UCSD-AML1 (cell line): ENCODE results near the gene SV2C.
A peak's percentile ranks its signal among the peaks of the same experiment; 100 is the strongest.
"Not testable (repeated sequence)": the region's sequence is repeated elsewhere in the genome, so short reads cannot be mapped to it uniquely, and the experiment has no call there.

Source experiments
- DNase-seq: peaks from one replicate; lab custom pipeline; 2025; ENCODE audit not compliant: unreplicated experiment; lab: John Stamatoyannopoulos, UW

Gene SV2C

GRCh38 chr5:76292620-76293322 lies 209.6 kb downstream of the SV2C start:
- peak; percentile 16 for DNase-seq

- no peak for DNase-seq
Measured at GRCh38 chr5:76294573-76294972, 211.4 kb downstream of the SV2C start.

- DNase-seq = no peak
Measured at GRCh38 chr5:76298852-76299251, 215.7 kb downstream of the SV2C start.

- no peak for DNase-seq
Measured at GRCh38 chr5:76299592-76299991, 216.4 kb downstream of the SV2C start.

GRCh38 chr5:76301932-76302331 lies 218.7 kb downstream of the SV2C start:
- DNase-seq = not testable (repeated sequence)

GRCh38 chr5:76302661-76303060 lies 219.5 kb downstream of the SV2C start:
- DNase-seq = not testable (repeated sequence)

GRCh38 chr5:76303921-76304320 lies 220.7 kb downstream of the SV2C start:
- DNase-seq = no peak

GRCh38 chr5:76305269-76305668 lies 222.1 kb downstream of the SV2C start:
- no peak for DNase-seq

GRCh38 chr5:76305775-76306174 lies 222.6 kb downstream of the SV2C start:
- no peak for DNase-seq

GRCh38 chr5:76310208-76310607 lies 227.0 kb downstream of the SV2C start:
- no peak for DNase-seq

- no peak for DNase-seq
Measured at GRCh38 chr5:76312783-76313182, 229.6 kb downstream of the SV2C start.

- no peak for DNase-seq
Measured at GRCh38 chr5:76314643-76315042, 231.5 kb downstream of the SV2C start.

GRCh38 chr5:76319673-76320072 lies 236.5 kb downstream of the SV2C start:
- peak; percentile 16 for DNase-seq

- DNase-seq = not testable (repeated sequence)
Measured at GRCh38 chr5:76323494-76323893, 240.3 kb downstream of the SV2C start.

- no peak for DNase-seq
Measured at GRCh38 chr5:76325326-76325725, 242.1 kb downstream of the SV2C start.

GRCh38 chr5:76325876-76326491 lies 242.8 kb downstream of the SV2C start:
- DNase-seq = no peak

- no peak for DNase-seq
Measured at GRCh38 chr5:76326577-76327302, 243.6 kb downstream of the SV2C start.

GRCh38 chr5:76329346-76329745 lies 246.2 kb downstream of the SV2C start:
- no peak for DNase-seq

GRCh38 chr5:76331126-76331525 lies 247.9 kb downstream of the SV2C start:
- peak; percentile 23 for DNase-seq

- no peak for DNase-seq
Measured at GRCh38 chr5:76332102-76332501, 248.9 kb downstream of the SV2C start.

- DNase-seq = no peak
Measured at GRCh38 chr5:76332611-76333205, 249.5 kb downstream of the SV2C start.

GRCh38 chr5:76333571-76333970 lies 250.4 kb downstream of the SV2C start:
- no peak for DNase-seq
